Pons (tissue), 1 donor: ENCODE measurements around the gene WDR76.
A peak's percentile ranks its signal among the peaks of the same experiment; 100 is the strongest.
"Not testable (repeated sequence)": the region's sequence is repeated elsewhere in the genome, so short reads cannot be mapped to it uniquely, and the experiment has no call there.

Source experiments
- DNase-seq: peaks from one replicate; pipeline ENCODE4 v3.0.0-alpha.2; 2016; ENCODE audit warnings: low spot score

Gene WDR76

GRCh38 chr15:43821505-43821904, 5.3 kb upstream of the WDR76 start:
- DNase-seq, result no peak

GRCh38 chr15:43824302-43825246, 2.2 kb upstream of the WDR76 start, which contains the start of gene MFAP1:
TSS of gene MFAP1 (minus strand) at chr15:43824690. CDS start at chr15:43824569, 121 bp downstream.
- DNase-seq, result peak; percentile 98

GRCh38 chr15:43825305-43825704, 1.5 kb upstream of the WDR76 start:
- not testable (repeated sequence) for DNase-seq

GRCh38 chr15:43826029-43826507, 734 bp upstream of the WDR76 start:
- DNase-seq, result no peak

- DNase-seq, result no peak
These were observed 1.4 kb downstream of the WDR76 start for GRCh38 chr15:43828061-43828657.

GRCh38 chr15:43829951-43830540, 3.2 kb downstream of the WDR76 start:
- DNase-seq, result not testable (repeated sequence)

- not testable (repeated sequence) for DNase-seq
These were observed 4.0 kb downstream of the WDR76 start for GRCh38 chr15:43830691-43831275.

- DNase-seq, result not testable (repeated sequence)
These were observed 4.8 kb downstream of the WDR76 start for GRCh38 chr15:43831519-43832052.

- not testable (repeated sequence) for DNase-seq
These were observed 5.7 kb downstream of the WDR76 start for GRCh38 chr15:43832485-43832884.

- no peak for DNase-seq
These were observed 18.6 kb downstream of the WDR76 start for GRCh38 chr15:43845421-43845820.

- DNase-seq, result no peak
These were observed 24.4 kb downstream of the WDR76 start for GRCh38 chr15:43851251-43851650.

GRCh38 chr15:43852607-43853006, 25.8 kb downstream of the WDR76 start:
- no peak for DNase-seq

GRCh38 chr15:43854801-43855200, 28.0 kb downstream of the WDR76 start:
- no peak for DNase-seq

GRCh38 chr15:43859546-43859945, 32.7 kb downstream of the WDR76 start:
- DNase-seq, result no peak

- not testable (repeated sequence) for DNase-seq
These were observed 39.8 kb downstream of the WDR76 start for GRCh38 chr15:43866636-43867035.

- no peak for DNase-seq
These were observed 40.3 kb downstream of the WDR76 start for GRCh38 chr15:43867096-43867495.

GRCh38 chr15:43868406-43868805, 41.6 kb downstream of the WDR76 start:
- no peak for DNase-seq

- DNase-seq, result no peak
These were observed 45.0 kb downstream of the WDR76 start for GRCh38 chr15:43871835-43872234.

- DNase-seq, result peak; percentile 91
These were observed 45.7 kb downstream of the WDR76 start for GRCh38 chr15:43872416-43873020.

GRCh38 chr15:43873651-43874050, 46.8 kb downstream of the WDR76 start:
- no peak for DNase-seq

GRCh38 chr15:43876872-43877271, 50.1 kb downstream of the WDR76 start:
- DNase-seq, result no peak
